ENCODE results near the gene S1PR5. TPM values are rescaled to one million over a fixed set of nuclear protein-coding genes. Genes with fewer than 3 reads are reported as not detected.

S1PR5 gene
- total and polyA plus RNA-seq, 2 of the 8 experiments (the other 6 are each of a cell fraction or from before 2014, with no cell fraction given), result 2.4 to 8.6 TPM

- Histone ChIP-seq H3K36me3 (ENCODE audit: control insufficient read depth in 2 of 4, insufficient read depth in 4 of 4, low read length in 3 of 4) (peaks cover 2 to 13% (median 10%) of the 10 kb centered on the region in 4 experiments; a peak in 5 of 8 replicates), H3K14ac (ENCODE audit: insufficient read length) (no peak overlapping the region), H2BK12ac (ENCODE audit: low read depth, low read length) (no peak overlapping the region), H3K79me1 (ENCODE audit: low read depth, low read length) (peaks cover 9% of the 10 kb centered on the region), H3K4me2 (ENCODE audit: insufficient read depth in 1 of 2, low read depth in 2 of 2, low read length in 2 of 2) (peak overlapping the region; percentile 44 to 78), H2BK5ac (ENCODE audit: low read depth, low read length) (no peak overlapping the region), H4K8ac (ENCODE audit: extremely low read depth, insufficient read depth, low read length) (no peak overlapping the region), H2AK5ac (ENCODE audit: low read depth, low read length) (no peak overlapping the region), H2BK20ac (ENCODE audit: low read length) (no peak overlapping the region), H3K23me2 (ENCODE audit: low read depth, low read length) (peaks cover 2% of the 10 kb centered on the region; the same call in 1 of the 2 replicates), H3K56ac (replicated peaks; ENCODE audit: insufficient read length, low read depth, low read length) (no peak overlapping the region), H2BK120ac (replicated peaks; ENCODE audit: low read depth, low read length) (no peak overlapping the region), H2AFZ (ENCODE audit: low read length) (no peak overlapping the region), H4K5ac (ENCODE audit: insufficient read length, low read depth, low read length) (no peak overlapping the region), H2BK15ac (ENCODE audit: low read length) (no peak overlapping the region), H3K9me3 (ENCODE audit: insufficient read depth in 2 of 2, low read depth in 1 of 2, low read length in 1 of 2) (no peaks in the 10 kb centered on the region), H3K4me3 (ENCODE audit: extremely low read depth in 1 of 4, insufficient read depth in 2 of 4, low read depth in 3 of 4, low read length in 4 of 4) (peak overlapping the region; percentile 57 to 99 (median 88); a peak in 4 of 8 replicates), H3K79me2 (ENCODE audit: control insufficient read depth in 1 of 2, insufficient read depth in 2 of 2, low read length in 2 of 2) (peaks cover 0 to 16% of the 10 kb centered on the region in 2 experiments; a peak in 2 of 4 replicates), H3K4me1 (replicated peaks in 1 of 4; ENCODE audit: control insufficient read depth in 3 of 4, insufficient read depth in 4 of 4, low read length in 3 of 4) (peaks cover 0 to 4% (median 3%) of the 10 kb centered on the region in 4 experiments; a peak in 4 of 7 replicates), H3K23ac (ENCODE audit: insufficient read length) (no peak overlapping the region), H3K9ac (replicated peaks in 1 of 4; ENCODE audit: extremely low read depth in 1 of 4, low read depth in 3 of 4, low read length in 3 of 4) (no peak overlapping the region), H4K91ac (replicated peaks; ENCODE audit: insufficient read length, low read length) (no peak overlapping the region), H3K27me3 (replicated peaks in 1 of 4; ENCODE audit: control insufficient read depth in 3 of 4, extremely low read depth in 1 of 4, insufficient read depth in 3 of 4, low read length in 3 of 4) (no peaks in the 10 kb centered on the region), H3K18ac (ENCODE audit: extremely low read depth, low read length) (no peak overlapping the region), H3K4ac (replicated peaks; ENCODE audit: insufficient read length, low read depth, low read length) (no peak overlapping the region), H3K27ac (ENCODE audit: low read depth, low read length) (no peak overlapping the region), H4K20me1 (replicated peaks in 1 of 2; ENCODE audit: control insufficient read depth in 1 of 2, insufficient read depth in 2 of 2, low read length in 2 of 2) (peaks cover 0 to 7% of the 10 kb centered on the region in 2 experiments)
- ChIA-PET POLR2A (ENCODE audit: partially characterized antibody) (interaction anchor here (0.8 to 2.8 kb wide), 6 partner anchors 10 to 165 kb away, joined by 3 to 9 read pairs (median 4); partner anchors contain the start of genes KRI1 and TYK2), CTCF (ENCODE audit: partially characterized antibody) (interaction anchor here (0.6 to 1.6 kb wide), 5 partner anchors 11 to 325 kb away, joined by 3 to 4 read pairs (median 3); no protein-coding TSS in a partner anchor)
- DNase-seq (ENCODE audit: low read depth in 1 of 2, low spot score in 2 of 2) (no peak), FAIRE-seq (no peak)
- 91 to 100% methylated on average over 1 to 21 of the region's 23 CpGs for WGBS, 2 experiments (ENCODE audit: extremely low coverage in 1 of 2, insufficient coverage in 1 of 2, insufficient read length in 1 of 2, insufficient replicate concordance in 2 of 2, low coverage in 1 of 2, low lambda C conversion rate in 2 of 2, missing lambda C conversion rate in 1 of 2)
- TF ChIP-seq RAD21 (IDR thresholded peaks at IDR 0.05 in 1 of 2, conservative IDR thresholded peaks at IDR 0.05 in 1 of 2; ENCODE audit: low read depth in 2 of 2, low read length in 2 of 2) (no peak), RNF2 (IDR thresholded peaks at IDR 0.05; ENCODE audit: borderline replicate concordance, low read depth, low read length, missing control alignments, poor library complexity, severe bottlenecking) (no peak), PHF8 (conservative IDR thresholded peaks at IDR 0.05; ENCODE audit: low read depth, low read length) (no peak), BCL11A (IDR thresholded peaks at IDR 0.05; ENCODE audit: low read depth in 2 of 2, low read length in 2 of 2) (no peak)
Observed at GRCh38 chr19:10544753-10545251, 27.6 kb upstream of the S1PR5 start.

Data from H1 (cell line).